OCI-LY7 (cell line): Measurements from ENCODE around the gene GMDS.

ENCODE experiments used
- EZH2phosphoT487 ChIP-seq: fragments of 200-600 bp; sonication (generic); IDR thresholded peaks from 2 replicates; pipeline ENCODE4 v1.6.1; 2018; ENCODE audit warnings: low read depth, borderline replicate concordance, mild to moderate bottlenecking, mixed run types, antibody characterized with exemption, low read length, moderate library complexity, mixed read lengths
- TF ChIP-seq, protein P1 (sequence below): fragments of 200-600 bp; sonication (generic); conservative IDR thresholded peaks from 2 replicates; pipeline ENCODE4 v1.5.1; 2014; ENCODE audit warnings: mild to moderate bottlenecking, antibody characterized with exemption, low read length, moderate library complexity, mixed read lengths

DNA sequence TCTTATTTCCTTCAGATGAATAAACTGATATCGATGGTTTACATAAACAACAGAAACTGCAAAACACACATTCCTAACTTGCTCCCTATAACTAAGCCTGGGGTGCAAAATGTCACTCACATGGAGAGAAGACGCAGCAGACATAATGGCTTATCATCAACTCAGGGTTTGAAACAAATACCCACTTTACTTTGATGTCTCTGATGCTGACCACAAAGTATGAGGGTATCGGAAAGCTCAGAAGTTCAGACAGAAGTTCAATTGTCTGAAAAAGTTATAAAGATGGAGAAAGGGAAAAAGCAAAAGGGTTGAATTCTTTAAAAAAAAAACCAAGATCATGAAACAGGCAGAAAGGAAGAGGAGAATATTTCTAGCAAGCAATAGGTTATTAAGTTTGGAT is 533.0 kb downstream of the GMDS start:
- TF ChIP-seq, protein P1, sequence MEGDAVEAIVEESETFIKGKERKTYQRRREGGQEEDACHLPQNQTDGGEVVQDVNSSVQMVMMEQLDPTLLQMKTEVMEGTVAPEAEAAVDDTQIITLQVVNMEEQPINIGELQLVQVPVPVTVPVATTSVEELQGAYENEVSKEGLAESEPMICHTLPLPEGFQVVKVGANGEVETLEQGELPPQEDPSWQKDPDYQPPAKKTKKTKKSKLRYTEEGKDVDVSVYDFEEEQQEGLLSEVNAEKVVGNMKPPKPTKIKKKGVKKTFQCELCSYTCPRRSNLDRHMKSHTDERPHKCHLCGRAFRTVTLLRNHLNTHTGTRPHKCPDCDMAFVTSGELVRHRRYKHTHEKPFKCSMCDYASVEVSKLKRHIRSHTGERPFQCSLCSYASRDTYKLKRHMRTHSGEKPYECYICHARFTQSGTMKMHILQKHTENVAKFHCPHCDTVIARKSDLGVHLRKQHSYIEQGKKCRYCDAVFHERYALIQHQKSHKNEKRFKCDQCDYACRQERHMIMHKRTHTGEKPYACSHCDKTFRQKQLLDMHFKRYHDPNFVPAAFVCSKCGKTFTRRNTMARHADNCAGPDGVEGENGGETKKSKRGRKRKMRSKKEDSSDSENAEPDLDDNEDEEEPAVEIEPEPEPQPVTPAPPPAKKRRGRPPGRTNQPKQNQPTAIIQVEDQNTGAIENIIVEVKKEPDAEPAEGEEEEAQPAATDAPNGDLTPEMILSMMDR: no peak
- no peak for TF ChIP-seq EZH2phosphoT487
